ENCODE measurements around the gene FDX1. TPM values are rescaled to one million over a fixed set of nuclear protein-coding genes. Genes with fewer than 3 reads are reported as not detected.

FDX1 gene
- total RNA-seq, 1 donor from 2014 or later: 17.6 TPM

- Histone ChIP-seq H3K36me3 (peaks cover 8 to 13% of the 10 kb centered on the region in 2 donors), H3K4me3 (no peak overlapping the region), H3K4me1 (peaks cover 0 to 24% of the 10 kb centered on the region in 2 donors), H3K27ac (no peak overlapping the region), H3K27me3 (no peaks in the 10 kb centered on the region), H3K9me3 (no peaks in the 10 kb centered on the region)
- no peak for DNase-seq (ENCODE audit: low spot score in 2 of 2)
- TF ChIP-seq CTCF (IDR thresholded peaks at IDR 0.05): peak in 1 of 3 experiments; percentile 15
- intact Hi-C loops (cut with DNase I): loop anchor here (5.0 to 10.0 kb wide), 2 partner anchors 277 to 430 kb away; partner anchors contain the start of gene ARHGAP20
These were observed 5.4 kb downstream of the FDX1 start for GRCh38 chr11:110434952-110435779.

- no peak overlapping the region for H3K4me3 ChIP-seq
- intact Hi-C loops (cut with DNase I): loop anchor here (5.0 to 10.0 kb wide), 2 partner anchors 276 to 431 kb away; partner anchors contain the start of gene ARHGAP20
- H3K27me3 ChIP-seq: no peaks in the 10 kb centered on the region
- no peak for DNase-seq (ENCODE audit: low spot score in 2 of 2)
- no peak for TF ChIP-seq CTCF (IDR thresholded peaks at IDR 0.05)
- peaks cover 8 to 16% of the 10 kb centered on the region in 2 donors for H3K36me3 ChIP-seq
- peaks cover 0 to 24% of the 10 kb centered on the region in 2 donors for H3K4me1 ChIP-seq
- peak overlapping the region in 1 of 2 donors; percentile 30 for H3K27ac ChIP-seq
- H3K9me3 ChIP-seq: no peaks in the 10 kb centered on the region
These were observed 6.3 kb downstream of the FDX1 start for GRCh38 chr11:110435780-110436717.

- Histone ChIP-seq H3K27me3 (no peaks in the 10 kb centered on the region), H3K27ac (no peak overlapping the region), H3K36me3 (peaks cover 12 to 16% of the 10 kb centered on the region in 2 donors), H3K9me3 (no peaks in the 10 kb centered on the region), H3K4me1 (peaks cover 0 to 12% of the 10 kb centered on the region in 2 donors), H3K4me3 (no peak overlapping the region)
- DNase-seq (ENCODE audit: low spot score in 2 of 2): no peak
- intact Hi-C loops (cut with DNase I): loop anchor here (5.0 to 10.0 kb wide), 2 partner anchors 274 to 433 kb away; partner anchors contain the start of gene ARHGAP20
- TF ChIP-seq CTCF (IDR thresholded peaks at IDR 0.05): no peak
These were observed 8.3 kb downstream of the FDX1 start for GRCh38 chr11:110438017-110438416.

GRCh38 chr11:110445437-110445836, 15.7 kb downstream of the FDX1 start:
- TF ChIP-seq CTCF (IDR thresholded peaks at IDR 0.05): no peak
- H3K36me3 ChIP-seq: peaks cover 3 to 4% of the 10 kb centered on the region in 2 donors
- intact Hi-C loops (cut with DNase I): no loop called here
- H3K27ac ChIP-seq: no peak overlapping the region
- H3K4me3 ChIP-seq: no peak overlapping the region
- no peaks in the 10 kb centered on the region for H3K9me3 ChIP-seq
- H3K4me1 ChIP-seq: no peaks in the 10 kb centered on the region
- no peaks in the 10 kb centered on the region for H3K27me3 ChIP-seq
- DNase-seq (ENCODE audit: low spot score in 2 of 2): no peak

GRCh38 chr11:110446061-110446460, 16.3 kb downstream of the FDX1 start:
- Histone ChIP-seq H3K27ac (no peak overlapping the region), H3K36me3 (peaks cover 0 to 4% of the 10 kb centered on the region in 2 donors), H3K4me1 (no peaks in the 10 kb centered on the region), H3K4me3 (no peak overlapping the region), H3K9me3 (no peaks in the 10 kb centered on the region), H3K27me3 (no peaks in the 10 kb centered on the region)
- DNase-seq (ENCODE audit: low spot score in 2 of 2): no peak
- intact Hi-C loops (cut with DNase I): no loop called here
- TF ChIP-seq CTCF (IDR thresholded peaks at IDR 0.05): no peak

Data from ascending aorta (tissue), 2 donors.